Neural cell (in vitro differentiated cells): ENCODE measurements around the gene NT5DC2. TPM values are rescaled to one million over a fixed set of nuclear protein-coding genes. Genes with fewer than 3 reads are reported as not detected.

Experiments
- H2AFZ ChIP-seq: fragments of 200-600, 300-800 bp; sonication (generic), shearing (Covaris generic); 2 replicates; pipeline ENCODE4 v1.6.0; 2014; ENCODE audit warnings: low read depth, mild to moderate bottlenecking, antibody characterized with exemption, low read length, moderate library complexity
- H3F3A ChIP-seq: fragments of 200-600 bp; shearing (Covaris generic); 2 replicates; pipeline ENCODE4 v1.6.1; 2016; ENCODE audit warnings: mild to moderate bottlenecking, moderate library complexity, mixed read lengths, antibody characterized with exemption, low read length; ENCODE audit not compliant: insufficient read depth, poor library complexity, severe bottlenecking
- H3K27ac ChIP-seq: fragments of 200-600, 300-800 bp; sonication (generic), shearing (Covaris generic); 2 replicates; pipeline ENCODE4 v1.5.1; 2014; ENCODE audit warnings: mild to moderate bottlenecking, low read length, moderate library complexity
- H3K27me3 ChIP-seq: fragments of 300-800, 200-600 bp; sonication (generic), shearing (Covaris generic); 2 replicates; pipeline ENCODE4 v1.6.0; 2014; ENCODE audit warnings: mild to moderate bottlenecking, low read depth, low read length, moderate library complexity; ENCODE audit not compliant: insufficient read depth
- H3K36me3 ChIP-seq: fragments of 300-800, 200-600 bp; sonication (generic), shearing (Covaris generic); 2 replicates; pipeline ENCODE4 v1.5.1; 2014; ENCODE audit warnings: mild to moderate bottlenecking, antibody characterized with exemption, low read length, moderate library complexity; ENCODE audit not compliant: insufficient read depth
- H3K4me2 ChIP-seq: fragments of 300-800, 200-600 bp; sonication (generic), shearing (Covaris generic); 2 replicates; pipeline ENCODE4 v1.6.0; 2014; ENCODE audit warnings: mild to moderate bottlenecking, low read length
- H3K4me3 ChIP-seq: fragments of 300-800, 200-600 bp; sonication (generic), shearing (Covaris generic); 2 replicates; pipeline ENCODE4 v1.5.1; 2014; ENCODE audit warnings: mild to moderate bottlenecking, low read length, moderate library complexity
- H3K79me2 ChIP-seq: fragments of 200-600 bp; shearing (Covaris generic); replicated peaks from 2 replicates; pipeline ENCODE4 v1.6.0; 2014; ENCODE audit warnings: mild to moderate bottlenecking, low read length, moderate library complexity; ENCODE audit not compliant: insufficient read depth
- H3K9ac ChIP-seq: fragments of 300-800, 200-600 bp; sonication (generic), shearing (Covaris generic); 2 replicates; pipeline ENCODE4 v1.6.1; 2016; ENCODE audit warnings: mild to moderate bottlenecking, low read length, mixed read lengths
- H3K9me2 ChIP-seq: fragments of 200-600 bp; shearing (Covaris generic); 2 replicates; pipeline ENCODE4 v1.6.1; 2016; ENCODE audit warnings: mild to moderate bottlenecking, low read length, mixed read lengths; ENCODE audit not compliant: insufficient read depth
- H3K9me3 ChIP-seq: fragments of 200-600, 300-800 bp; sonication (generic), shearing (Covaris generic); 2 replicates; pipeline ENCODE4 v1.6.1; 2016; ENCODE audit warnings: mild to moderate bottlenecking, mixed run types, low read length, moderate library complexity, mixed read lengths
- H4K20me1 ChIP-seq: fragments of 200-600 bp; shearing (Covaris generic); 2 replicates; pipeline ENCODE4 v1.6.1; 2016; ENCODE audit warnings: mild to moderate bottlenecking, mixed run types; ENCODE audit not compliant: insufficient read depth
- EP300 ChIP-seq: fragments of 450-650 bp; conservative IDR thresholded peaks from 2 replicates; pipeline ENCODE4 v1.6.1; 2014; ENCODE audit warnings: antibody characterized with exemption, mild to moderate bottlenecking, moderate library complexity; ENCODE audit not compliant: poor library complexity, severe bottlenecking
- EZH2 ChIP-seq: fragments of 200-600, 300-800 bp; shearing (Covaris generic), sonication (generic); IDR thresholded peaks from 2 replicates; pipeline ENCODE4 v1.6.1; 2014; ENCODE audit warnings: antibody characterized with exemption, low read length, borderline replicate concordance, mild to moderate bottlenecking; ENCODE audit not compliant: insufficient read depth, poor library complexity, severe bottlenecking
- MXI1 ChIP-seq: fragments of 450-650 bp; conservative IDR thresholded peaks from 2 replicates; pipeline ENCODE4 v1.6.1; 2014; ENCODE audit warnings: antibody characterized with exemption, mild to moderate bottlenecking; ENCODE audit not compliant: poor library complexity, severe bottlenecking
- POLR2AphosphoS5 ChIP-seq: IDR thresholded peaks from 2 replicates; pipeline ENCODE4 v1.6.1; 2012
- RAD21 ChIP-seq: fragments of 450-650 bp; conservative IDR thresholded peaks from 2 replicates; pipeline ENCODE4 v1.6.1; 2014; ENCODE audit warnings: antibody characterized with exemption, mild to moderate bottlenecking, moderate library complexity
- SMC3 ChIP-seq: fragments of 450-650 bp; conservative IDR thresholded peaks from 2 replicates; pipeline ENCODE4 v1.6.1; 2014; ENCODE audit warnings: antibody characterized with exemption, mild to moderate bottlenecking, moderate library complexity; ENCODE audit not compliant: poor library complexity
- TAF1 ChIP-seq: IDR thresholded peaks from 2 replicates; pipeline ENCODE4 v1.6.1; 2012; ENCODE audit warnings: low read depth
- polyA plus RNA-seq: library from polyadenylated mRNA; depleted of rRNA; stranded (reverse); fragments of >200 nt; gene quantifications from 2 replicates; pipeline ENCODE4 v1.2.3, GENCODE V29; 2014
- TF ChIP-seq, protein P1 (sequence below): IDR thresholded peaks from 2 replicates; pipeline ENCODE4 v1.6.1; 2012; ENCODE audit warnings: borderline replicate concordance
- TF ChIP-seq, protein P2 (sequence below): fragments of 450-650 bp; IDR thresholded peaks from 2 replicates; pipeline ENCODE4 v1.5.1; 2014; ENCODE audit warnings: antibody characterized with exemption, mild to moderate bottlenecking, moderate library complexity; ENCODE audit not compliant: poor library complexity, severe bottlenecking

The NT5DC2 gene
- polyA plus RNA-seq, 1 donor from 2014 or later, result 35.1 TPM

DNA sequence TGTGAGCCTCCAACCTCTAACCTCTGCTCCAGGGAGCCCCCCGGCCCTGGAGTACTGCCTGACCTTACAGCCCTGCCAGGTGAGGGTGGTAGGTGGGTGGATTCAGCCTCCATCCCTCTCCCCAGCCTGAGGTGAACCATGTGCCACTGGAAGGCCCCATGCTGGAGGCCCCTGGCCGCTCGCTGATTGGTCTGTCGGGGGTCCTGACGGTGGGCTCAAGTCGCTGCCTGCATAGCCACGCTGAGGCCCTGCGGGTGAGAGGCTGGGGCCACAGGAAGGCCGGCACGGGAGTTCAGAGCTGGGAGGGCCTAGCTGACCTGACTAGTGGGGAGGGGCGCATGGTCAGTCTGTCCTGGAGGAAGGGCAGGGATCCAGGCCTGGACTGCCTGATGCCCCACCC, 19.1 kb downstream of the NT5DC2 start:
- no peak overlapping the region for H2AFZ ChIP-seq
- TF ChIP-seq EP300 (no peak), SMC3 (no peak), TAF1 (no peak), RAD21 (no peak), MXI1 (no peak), EZH2 (no peak), POLR2AphosphoS5 (no peak)
- TF ChIP-seq, protein P1, sequence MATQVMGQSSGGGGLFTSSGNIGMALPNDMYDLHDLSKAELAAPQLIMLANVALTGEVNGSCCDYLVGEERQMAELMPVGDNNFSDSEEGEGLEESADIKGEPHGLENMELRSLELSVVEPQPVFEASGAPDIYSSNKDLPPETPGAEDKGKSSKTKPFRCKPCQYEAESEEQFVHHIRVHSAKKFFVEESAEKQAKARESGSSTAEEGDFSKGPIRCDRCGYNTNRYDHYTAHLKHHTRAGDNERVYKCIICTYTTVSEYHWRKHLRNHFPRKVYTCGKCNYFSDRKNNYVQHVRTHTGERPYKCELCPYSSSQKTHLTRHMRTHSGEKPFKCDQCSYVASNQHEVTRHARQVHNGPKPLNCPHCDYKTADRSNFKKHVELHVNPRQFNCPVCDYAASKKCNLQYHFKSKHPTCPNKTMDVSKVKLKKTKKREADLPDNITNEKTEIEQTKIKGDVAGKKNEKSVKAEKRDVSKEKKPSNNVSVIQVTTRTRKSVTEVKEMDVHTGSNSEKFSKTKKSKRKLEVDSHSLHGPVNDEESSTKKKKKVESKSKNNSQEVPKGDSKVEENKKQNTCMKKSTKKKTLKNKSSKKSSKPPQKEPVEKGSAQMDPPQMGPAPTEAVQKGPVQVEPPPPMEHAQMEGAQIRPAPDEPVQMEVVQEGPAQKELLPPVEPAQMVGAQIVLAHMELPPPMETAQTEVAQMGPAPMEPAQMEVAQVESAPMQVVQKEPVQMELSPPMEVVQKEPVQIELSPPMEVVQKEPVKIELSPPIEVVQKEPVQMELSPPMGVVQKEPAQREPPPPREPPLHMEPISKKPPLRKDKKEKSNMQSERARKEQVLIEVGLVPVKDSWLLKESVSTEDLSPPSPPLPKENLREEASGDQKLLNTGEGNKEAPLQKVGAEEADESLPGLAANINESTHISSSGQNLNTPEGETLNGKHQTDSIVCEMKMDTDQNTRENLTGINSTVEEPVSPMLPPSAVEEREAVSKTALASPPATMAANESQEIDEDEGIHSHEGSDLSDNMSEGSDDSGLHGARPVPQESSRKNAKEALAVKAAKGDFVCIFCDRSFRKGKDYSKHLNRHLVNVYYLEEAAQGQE, result no peak
- TF ChIP-seq, protein P2, sequence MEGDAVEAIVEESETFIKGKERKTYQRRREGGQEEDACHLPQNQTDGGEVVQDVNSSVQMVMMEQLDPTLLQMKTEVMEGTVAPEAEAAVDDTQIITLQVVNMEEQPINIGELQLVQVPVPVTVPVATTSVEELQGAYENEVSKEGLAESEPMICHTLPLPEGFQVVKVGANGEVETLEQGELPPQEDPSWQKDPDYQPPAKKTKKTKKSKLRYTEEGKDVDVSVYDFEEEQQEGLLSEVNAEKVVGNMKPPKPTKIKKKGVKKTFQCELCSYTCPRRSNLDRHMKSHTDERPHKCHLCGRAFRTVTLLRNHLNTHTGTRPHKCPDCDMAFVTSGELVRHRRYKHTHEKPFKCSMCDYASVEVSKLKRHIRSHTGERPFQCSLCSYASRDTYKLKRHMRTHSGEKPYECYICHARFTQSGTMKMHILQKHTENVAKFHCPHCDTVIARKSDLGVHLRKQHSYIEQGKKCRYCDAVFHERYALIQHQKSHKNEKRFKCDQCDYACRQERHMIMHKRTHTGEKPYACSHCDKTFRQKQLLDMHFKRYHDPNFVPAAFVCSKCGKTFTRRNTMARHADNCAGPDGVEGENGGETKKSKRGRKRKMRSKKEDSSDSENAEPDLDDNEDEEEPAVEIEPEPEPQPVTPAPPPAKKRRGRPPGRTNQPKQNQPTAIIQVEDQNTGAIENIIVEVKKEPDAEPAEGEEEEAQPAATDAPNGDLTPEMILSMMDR, result no peak
- no peak overlapping the region for H3K9ac ChIP-seq

DNA sequence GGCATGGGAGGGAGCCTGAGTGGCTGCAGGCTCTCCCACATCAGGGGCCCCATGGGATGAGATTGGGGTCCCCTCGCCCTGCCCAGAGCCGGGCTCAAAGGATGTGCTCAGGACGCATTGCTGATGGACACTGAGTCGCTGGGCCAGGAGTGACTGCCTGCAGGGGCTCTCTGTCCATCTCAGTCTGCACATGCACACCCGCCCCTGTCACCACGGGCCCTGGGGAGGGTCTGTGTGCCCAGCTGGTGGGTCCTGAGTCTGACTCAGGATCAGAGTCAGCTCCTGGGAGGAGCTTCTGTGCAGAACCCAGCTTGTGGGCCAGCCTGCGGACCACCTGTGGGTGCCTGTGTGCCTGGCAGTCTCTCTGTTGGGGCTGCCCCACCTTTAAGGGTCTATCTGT, 20.4 kb downstream of the NT5DC2 start:
- Histone ChIP-seq H3K9ac (no peak overlapping the region), H3F3A (no peaks in the 10 kb centered on the region), H3K27me3 (no peaks in the 10 kb centered on the region), H3K36me3 (no peaks in the 10 kb centered on the region), H2AFZ (no peak overlapping the region), H3K9me3 (no peaks in the 10 kb centered on the region), H3K4me2 (no peak overlapping the region), H3K79me2 (no peaks in the 10 kb centered on the region), H3K9me2 (no peaks in the 10 kb centered on the region), H3K4me3 (no peak overlapping the region), H4K20me1 (no peaks in the 10 kb centered on the region), H3K27ac (no peak overlapping the region)
- TF ChIP-seq EP300 (no peak), TAF1 (no peak), MXI1 (no peak), SMC3 (no peak)
- TF ChIP-seq, protein P2, result no peak

More for the DNA sequence above, 19.1 kb downstream of the NT5DC2 start:
- no peaks in the 10 kb centered on the region for H3K27me3 ChIP-seq
- H3K27ac ChIP-seq, result no peak overlapping the region
- H3K79me2 ChIP-seq, result no peaks in the 10 kb centered on the region
- H3K9me3 ChIP-seq, result no peaks in the 10 kb centered on the region
- no peaks in the 10 kb centered on the region for H4K20me1 ChIP-seq
- no peaks in the 10 kb centered on the region for H3K9me2 ChIP-seq
- H3K4me3 ChIP-seq, result no peak overlapping the region
- no peaks in the 10 kb centered on the region for H3K36me3 ChIP-seq
- no peaks in the 10 kb centered on the region for H3F3A ChIP-seq
- H3K4me2 ChIP-seq, result no peak overlapping the region
